Activated CD4-positive, alpha-beta T cell treated with anti-CD3 and anti-CD28 coated beads for 48 hours (primary cell): ENCODE data around the gene DNAH2.
A peak's percentile ranks its signal among the peaks of the same experiment; 100 is the strongest.

ENCODE experiments used
- DNase-seq: peaks from one replicate; pipeline ENCODE4 v3.0.0-alpha.2; 2020

The DNAH2 gene, protein sequence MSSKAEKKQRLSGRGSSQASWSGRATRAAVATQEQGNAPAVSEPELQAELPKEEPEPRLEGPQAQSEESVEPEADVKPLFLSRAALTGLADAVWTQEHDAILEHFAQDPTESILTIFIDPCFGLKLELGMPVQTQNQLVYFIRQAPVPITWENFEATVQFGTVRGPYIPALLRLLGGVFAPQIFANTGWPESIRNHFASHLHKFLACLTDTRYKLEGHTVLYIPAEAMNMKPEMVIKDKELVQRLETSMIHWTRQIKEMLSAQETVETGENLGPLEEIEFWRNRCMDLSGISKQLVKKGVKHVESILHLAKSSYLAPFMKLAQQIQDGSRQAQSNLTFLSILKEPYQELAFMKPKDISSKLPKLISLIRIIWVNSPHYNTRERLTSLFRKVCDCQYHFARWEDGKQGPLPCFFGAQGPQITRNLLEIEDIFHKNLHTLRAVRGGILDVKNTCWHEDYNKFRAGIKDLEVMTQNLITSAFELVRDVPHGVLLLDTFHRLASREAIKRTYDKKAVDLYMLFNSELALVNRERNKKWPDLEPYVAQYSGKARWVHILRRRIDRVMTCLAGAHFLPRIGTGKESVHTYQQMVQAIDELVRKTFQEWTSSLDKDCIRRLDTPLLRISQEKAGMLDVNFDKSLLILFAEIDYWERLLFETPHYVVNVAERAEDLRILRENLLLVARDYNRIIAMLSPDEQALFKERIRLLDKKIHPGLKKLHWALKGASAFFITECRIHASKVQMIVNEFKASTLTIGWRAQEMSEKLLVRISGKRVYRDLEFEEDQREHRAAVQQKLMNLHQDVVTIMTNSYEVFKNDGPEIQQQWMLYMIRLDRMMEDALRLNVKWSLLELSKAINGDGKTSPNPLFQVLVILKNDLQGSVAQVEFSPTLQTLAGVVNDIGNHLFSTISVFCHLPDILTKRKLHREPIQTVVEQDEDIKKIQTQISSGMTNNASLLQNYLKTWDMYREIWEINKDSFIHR (N-terminal part only)

DNA sequence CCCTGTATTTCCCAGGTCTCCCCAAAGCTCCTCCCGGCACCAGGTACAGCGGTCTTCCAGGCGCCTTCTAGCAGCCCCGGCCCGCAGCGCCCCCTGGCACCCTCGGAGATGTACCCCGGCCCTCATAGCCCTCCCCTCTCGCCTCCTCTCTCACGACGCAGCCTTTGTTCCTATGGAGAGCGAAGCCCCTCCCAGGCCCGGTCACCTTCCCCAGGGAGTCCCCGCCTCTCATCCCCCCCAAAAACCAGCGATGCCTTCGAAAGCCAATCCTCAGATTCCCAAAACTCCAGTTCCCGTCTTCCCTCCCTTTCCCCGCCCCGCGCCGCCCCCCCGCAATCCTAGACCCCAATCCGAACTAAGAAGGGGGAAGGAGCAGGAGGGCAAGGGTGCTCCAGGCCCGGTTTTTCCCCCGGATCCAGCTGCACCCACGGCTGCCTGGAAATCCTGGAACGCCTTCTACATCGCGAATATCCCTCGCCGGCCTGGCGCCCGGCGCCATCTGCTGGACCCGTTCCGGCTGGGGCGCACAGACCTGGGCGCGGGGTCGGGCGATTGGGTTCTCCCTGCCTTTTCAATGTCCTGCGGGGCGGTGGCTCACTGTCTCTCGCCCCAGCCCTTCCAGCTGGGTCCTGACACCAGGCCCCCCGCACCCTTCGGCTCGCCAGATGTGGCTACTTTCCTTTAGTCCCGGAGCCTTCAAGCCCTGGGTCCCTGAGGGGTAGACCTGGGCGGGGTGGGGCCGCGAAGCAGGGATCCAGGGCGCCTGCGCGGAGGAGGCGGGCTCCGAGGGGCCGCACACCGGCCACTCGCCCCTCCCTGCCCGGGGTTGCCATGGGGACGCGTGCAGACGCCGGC is at the start of gene DNAH2:
DNAH2 (plus strand) TSS at position 844 of the 855 bp plus-strand sequence. CDS start 1,991 bp downstream, outside the sequence.
- DNase-seq = peak; percentile 61

DNA sequence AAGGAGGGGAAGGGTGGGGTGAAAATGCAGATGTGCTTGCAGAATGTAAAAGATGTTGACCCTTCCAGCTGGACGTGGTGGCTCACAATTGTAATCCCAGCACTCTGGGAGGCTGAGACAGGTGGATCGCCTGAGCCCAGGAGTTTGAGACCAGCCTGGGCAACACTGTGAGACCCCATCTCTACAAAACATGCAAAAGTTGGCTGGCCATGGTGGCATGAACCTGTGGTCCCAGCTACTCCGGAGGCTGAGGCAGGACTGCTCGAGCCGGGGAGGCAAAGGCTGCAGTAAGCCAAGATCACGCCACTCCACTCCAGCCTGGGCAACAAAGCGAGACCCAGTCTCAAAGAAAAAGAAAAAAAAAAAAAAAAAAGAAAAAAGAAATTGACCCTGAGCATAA is 49.1 kb upstream of the DNAH2 start:
- no peak for DNase-seq

DNA sequence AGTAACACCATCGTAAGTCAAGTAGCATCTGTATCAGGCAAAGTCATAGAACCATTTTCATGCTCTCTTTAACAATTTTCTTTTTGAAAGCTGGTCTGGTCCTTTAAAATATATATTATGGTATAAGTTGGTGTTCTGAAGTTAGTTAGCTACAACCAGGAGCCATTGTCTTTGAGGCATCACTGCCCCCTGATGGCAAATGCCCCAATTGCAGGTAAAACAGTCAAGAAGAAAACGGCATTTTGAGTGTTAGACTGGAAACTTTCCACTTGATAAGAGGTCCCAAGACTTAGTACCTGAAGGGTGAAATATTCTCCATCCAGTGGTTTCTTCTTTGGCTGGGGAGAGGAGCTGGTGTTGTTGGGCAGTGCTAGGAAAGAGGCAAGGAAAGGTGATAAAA is 44.3 kb upstream of the DNAH2 start:
- DNase-seq = peak; percentile 77

DNA sequence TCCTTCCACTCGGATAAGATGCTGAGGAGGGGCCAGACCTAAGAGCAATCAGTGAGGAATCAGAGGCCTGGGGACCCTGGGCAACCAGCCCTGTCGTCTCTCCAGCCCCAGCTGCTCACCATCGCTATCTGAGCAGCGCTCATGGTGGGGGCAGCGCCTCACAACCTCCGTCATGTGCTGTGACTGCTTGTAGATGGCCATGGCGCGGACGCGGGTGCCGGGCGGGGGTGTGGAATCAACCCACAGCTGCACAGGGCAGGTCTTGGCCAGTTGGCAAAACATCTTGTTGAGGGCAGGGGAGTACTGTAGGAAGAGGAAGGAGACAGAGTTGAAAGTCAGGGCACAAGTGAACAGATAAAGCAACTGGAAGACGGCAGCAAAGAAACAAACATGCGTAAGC is 42.6 kb upstream of the DNAH2 start:
- no peak for DNase-seq

DNA sequence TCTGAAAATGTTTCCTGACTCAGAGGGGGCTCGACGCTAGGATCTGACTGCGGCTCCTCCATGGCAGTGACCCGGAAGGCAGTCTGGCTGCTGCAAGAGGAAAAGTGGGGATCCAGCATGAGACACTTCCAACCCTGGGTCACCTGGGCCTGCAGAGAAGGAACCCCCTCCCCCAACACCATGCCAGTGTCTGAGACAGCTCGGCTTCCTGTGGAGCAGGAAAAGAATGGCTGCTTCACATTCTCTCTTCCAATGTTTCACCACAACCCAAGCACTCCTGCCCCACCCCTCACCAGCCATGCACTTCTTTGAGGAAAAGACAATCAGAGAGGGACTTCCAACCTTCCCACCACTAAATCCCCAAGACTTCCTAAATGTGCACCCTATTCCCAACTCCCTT is 41.0 kb upstream of the DNAH2 start:
- no peak for DNase-seq

DNA sequence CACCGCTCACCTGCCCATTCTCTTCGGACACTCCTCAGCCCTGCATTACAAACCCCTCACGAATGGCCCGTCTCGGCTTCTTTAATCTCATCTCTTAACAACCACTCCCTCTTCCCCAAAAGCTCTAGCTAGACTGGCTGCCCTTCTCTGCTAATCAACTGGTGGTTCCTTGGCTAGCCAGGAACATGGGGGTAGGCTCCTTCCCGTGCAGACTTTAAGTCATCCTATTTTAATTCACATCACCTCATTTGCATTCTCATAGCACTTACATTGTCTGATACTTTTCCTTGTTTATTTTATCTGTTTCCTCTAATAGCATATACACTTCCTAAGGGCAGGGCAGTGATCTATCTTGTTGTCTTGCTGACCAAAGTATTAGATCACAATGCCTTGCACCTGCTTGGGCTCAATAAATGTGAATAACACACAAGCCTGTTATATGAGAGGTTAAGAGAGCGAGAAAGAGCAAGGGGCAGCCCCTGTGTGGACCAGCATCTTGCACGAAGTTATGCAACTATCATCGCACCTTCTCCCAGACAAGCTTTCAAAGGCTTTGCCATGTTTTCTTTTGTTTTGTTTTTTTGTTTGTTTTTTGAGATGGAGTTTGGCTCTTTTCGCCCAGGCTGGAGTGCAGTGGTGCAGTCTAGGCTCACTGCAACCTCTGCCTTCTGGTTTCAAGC is 40.0 kb upstream of the DNAH2 start:
- DNase-seq = no peak

DNA sequence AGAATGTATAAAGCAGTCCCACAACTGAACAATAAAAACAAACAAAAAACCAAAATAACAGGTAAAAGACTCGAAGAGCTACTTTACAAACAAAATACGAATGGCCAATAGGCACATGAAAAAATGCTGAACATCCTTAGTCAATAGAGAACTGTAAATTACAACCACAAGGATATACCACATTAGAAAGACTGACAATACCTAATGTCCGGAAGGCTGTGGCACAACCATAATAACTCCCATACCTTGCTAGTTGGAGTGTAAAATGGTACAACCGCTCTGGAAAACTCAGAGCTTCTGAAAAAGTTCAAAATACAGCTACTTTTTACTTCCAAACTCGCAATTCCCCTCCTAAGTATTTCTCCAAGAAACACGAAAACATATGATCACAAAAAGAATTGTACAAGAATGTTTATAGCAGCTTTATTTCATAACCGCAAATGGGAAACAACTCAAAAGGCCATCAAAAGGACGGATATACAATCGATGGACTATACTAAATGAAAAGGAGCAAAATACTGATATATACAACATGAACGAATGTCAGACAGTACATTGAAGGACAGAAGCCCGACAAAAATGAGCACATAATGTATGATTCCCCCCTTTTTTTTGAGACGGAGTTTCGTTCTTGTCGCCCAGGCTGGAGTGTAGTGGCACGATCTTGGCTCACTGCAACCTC is 32.6 kb upstream of the DNAH2 start:
- no peak for DNase-seq

DNA sequence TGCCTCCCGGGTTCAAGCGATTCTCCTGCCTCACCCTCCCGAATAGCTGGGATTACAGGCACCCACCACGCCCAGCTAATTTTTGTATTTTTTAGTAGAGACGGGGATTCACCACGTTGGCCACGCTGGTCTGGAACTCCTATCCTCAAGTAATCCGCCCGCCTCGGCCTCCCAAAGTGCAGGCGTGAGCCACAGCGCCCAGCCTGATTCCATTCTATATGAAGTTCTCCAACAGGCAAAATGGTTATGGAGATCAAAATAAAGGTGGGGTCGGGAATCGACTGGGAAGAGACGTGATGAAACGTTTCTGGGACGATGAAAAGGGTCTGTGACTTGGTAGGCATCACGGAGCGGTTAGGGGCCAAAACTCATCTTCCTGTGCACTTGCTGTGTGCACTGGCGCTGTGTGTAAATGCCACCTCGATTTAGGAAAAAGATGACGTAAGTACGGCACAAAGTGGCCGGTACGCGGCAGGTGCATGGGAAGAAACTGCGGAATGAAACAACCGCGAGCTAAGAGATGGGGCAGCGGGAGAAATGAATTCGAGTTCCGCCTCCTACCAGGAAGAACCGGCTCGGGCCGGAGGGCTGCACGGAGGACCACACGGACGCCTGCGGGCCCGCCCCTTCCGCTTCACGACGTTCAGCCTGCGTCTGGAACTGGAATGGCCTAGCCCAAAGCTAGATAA is 31.9 kb upstream of the DNAH2 start:
- peak; percentile 94 for DNase-seq

DNA sequence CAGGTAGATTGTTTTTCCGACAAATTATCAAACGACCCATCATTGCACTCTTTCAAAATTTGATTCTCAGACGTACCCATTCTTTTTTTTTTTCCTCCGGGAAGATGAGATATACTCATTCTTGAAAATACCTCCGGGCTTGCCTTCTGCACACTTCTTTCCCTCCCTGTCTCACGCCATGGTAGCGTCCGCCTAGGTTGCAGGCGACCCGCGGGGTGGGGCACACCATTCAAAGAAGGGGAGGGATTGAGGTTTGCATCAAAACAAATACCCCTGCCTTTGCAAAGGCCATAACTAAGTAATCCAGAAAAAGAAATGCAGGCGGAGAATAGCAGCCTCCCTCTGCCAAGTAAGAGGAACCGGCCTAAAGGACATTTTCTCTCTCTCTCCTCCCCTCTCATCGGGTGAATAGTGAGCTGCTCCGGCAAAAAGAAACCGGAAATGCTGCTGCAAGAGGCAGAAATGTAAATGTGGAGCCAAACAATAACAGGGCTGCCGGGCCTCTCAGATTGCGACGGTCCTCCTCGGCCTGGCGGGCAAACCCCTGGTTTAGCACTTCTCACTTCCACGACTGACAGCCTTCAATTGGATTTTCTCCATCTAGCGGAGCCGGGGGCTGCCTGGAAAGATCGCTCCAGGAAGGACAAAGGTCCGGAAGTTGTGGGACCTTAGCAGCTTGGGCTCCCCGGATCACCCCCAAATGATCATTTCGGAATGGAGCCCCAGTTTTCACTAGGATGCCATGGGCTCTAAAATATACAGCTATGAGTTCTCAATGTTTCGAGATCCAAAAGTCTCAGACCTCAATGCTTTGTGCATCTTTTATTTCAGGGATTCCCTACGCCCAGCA is 31.1 kb upstream of the DNAH2 start:
- DNase-seq = peak; percentile 84

DNA sequence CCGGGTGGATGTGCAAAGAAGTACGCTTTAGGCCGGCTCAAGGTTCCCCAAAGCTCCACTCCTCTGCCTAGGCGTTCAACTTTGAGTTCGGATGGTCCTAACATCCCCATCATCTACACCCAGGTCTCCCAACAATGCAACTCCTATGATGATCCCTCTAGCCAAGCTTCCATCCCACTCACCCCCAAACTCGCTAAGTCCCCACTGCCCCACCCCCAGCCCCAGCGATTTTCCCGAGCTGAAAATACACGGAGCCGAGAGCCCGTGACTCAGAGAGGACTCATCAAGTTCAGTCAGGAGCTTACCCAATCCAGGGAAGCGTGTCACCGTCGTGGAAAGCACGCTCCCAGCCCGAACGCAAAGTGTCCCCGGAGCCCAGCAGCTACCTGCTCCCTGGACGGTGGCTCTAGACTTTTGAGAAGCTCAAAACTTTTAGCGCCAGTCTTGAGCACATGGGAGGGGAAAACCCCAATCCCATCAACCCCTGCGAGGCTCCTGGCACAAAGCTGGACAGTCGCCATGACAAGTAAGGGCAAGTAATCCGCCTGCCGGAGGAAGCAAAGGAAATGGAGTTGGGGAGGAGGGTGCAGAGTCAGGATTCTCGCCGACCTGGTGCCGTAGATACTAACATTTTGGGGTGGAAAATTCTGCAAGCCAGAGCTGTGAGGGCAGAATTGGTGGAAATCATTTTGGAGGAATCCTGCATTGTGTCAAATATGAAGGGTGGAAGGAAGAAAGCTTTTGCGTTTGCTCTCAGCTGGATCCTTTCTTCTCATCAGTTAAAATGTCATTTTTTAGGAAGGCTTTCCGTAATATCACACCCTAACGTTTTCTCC is 30.3 kb upstream of the DNAH2 start, which contains the start of gene TP53:
TP53 (minus strand) TSS at position 419 of the 836 bp plus-strand sequence. CDS start 10,896 bp downstream, outside the sequence.
- DNase-seq = peak; percentile 92

DNA sequence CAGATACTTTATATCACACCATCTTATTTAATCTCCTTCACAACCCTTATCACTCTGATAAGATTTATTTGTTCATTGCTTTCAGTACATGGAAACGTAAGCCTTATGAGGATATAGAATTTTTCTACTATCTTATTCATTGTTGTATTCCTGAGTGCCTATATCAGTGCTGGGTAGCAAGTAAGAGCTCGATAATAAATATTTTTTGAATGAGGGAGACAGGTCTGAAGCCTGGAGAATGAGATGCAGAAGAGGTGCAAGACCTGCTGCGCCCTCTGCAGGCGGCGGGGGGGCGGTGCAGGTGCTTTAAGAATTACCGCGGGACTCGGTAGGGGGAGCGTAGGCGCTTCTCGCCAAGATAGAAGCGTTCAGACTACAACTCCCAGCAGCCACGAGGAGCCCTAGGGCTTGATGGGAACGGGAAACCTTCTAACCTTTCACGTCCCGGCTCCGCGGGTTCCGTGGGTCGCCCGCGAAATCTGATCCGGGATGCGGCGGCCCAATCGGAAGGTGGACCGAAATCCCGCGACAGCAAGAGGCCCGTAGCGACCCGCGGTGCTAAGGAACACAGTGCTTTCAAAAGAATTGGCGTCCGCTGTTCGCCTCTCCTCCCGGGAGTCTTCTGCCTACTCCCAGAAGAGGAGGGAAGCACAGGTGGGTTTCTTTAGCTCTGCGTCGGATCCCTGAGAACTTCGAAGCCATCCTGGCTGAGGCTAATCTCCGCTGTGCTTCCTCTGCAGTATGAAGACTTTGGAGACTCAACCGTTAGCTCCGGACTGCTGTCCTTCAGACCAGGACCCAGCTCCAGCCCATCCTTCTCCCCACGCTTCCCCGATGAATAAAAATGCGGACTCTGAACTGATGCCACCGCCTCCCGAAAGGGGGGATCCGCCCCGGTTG is 29.4 kb upstream of the DNAH2 start, which contains the start of gene WRAP53:
WRAP53 (plus strand) TSS at position 570 of the 900 bp plus-strand sequence; CDS start at position 742, 172 bp downstream.
- peak; percentile 97 for DNase-seq

DNA sequence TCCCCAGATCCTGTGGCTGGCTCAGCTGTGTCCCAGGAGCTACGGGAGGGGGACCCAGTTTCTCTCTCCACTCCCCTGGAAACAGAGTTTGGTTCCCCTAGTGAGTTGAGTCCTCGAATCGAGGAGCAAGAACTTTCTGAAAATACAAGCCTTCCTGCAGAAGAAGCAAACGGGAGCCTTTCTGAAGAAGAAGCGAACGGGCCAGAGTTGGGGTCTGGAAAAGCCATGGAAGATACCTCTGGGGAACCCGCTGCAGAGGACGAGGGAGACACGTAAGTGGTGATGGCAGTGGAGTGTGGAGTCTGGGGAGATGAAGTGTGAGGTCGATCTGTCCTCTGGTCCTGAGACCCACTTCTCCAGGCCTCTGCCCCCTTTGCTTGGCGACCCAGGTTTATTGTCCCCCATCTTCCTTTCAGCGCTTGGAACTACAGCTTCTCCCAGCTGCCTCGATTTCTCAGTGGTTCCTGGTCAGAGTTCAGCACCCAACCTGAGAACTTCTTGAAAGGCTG is 28.7 kb upstream of the DNAH2 start:
- no peak for DNase-seq

DNA sequence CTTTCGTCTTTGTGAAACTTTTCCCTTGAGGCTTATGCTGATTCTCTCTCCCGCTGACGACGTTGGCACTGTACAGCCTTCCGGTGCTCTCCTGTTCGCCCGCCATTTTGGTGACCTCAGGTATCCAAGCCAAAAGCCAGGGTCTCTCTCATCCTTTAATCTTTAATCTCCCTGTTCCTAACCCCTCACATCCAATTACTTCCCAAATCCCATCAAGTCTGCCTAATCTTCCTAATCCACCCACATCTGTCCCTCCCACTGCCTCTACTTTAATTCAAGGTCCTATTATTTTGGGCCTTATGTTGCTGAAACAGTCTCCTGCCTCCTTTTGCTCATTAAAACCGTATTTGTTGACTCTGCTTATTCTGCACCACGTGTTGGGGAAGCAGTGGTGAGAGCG is 22.0 kb upstream of the DNAH2 start:
- no peak for DNase-seq

DNA sequence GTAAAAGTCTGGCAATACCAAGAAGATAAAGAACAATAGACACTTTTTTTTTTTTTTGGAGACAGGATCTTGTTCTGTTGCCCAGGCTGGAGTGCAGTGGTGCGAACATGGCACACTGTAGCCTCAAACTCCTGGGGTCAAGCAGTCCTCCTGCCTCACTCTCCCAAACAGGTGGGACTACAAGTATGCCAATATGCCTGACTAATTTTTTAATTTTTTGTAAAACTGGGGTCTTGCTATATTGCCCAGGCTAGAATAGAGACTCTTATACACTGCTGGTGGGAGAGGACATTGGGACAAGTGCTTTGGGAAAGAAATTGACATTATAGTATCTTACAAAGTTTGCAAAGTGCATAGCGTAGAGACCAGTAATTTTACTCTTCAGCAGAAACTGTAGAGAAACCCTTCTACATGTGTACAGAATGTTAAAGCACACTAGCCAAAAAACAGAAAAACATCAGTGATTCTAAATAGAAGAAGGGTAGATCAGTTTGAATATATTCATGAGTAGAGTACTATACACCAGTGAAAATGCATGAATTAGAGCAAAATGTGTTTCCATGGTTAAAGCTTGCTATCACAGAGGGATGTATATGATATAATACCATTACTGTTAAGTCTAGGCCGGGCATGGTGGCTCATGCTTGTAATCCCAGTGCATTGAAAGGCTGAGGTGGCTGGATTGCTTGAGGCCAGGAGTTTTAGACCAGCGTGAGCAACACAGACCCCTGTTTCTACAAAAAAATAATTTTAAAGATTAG is 19.5 kb upstream of the DNAH2 start:
- no peak for DNase-seq

DNA sequence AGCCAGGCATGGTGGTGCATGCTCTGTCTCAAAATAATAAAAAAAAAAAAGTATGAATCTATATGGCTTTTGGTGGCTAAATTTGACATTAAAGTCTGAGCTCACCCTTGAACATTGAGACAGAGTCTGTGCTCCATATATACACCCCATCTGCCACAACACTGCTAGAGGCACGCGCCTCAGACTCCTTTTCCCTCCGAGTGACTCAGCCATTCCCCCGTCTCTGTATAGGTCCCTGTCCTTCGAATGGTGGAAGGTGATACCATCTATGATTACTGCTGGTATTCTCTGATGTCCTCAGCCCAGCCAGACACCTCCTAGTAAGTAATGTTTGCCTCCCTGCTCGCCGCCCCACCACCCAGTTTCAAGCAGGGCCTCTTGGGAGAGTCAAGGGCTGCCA is 17.0 kb upstream of the DNAH2 start:
- DNase-seq = no peak

DNA sequence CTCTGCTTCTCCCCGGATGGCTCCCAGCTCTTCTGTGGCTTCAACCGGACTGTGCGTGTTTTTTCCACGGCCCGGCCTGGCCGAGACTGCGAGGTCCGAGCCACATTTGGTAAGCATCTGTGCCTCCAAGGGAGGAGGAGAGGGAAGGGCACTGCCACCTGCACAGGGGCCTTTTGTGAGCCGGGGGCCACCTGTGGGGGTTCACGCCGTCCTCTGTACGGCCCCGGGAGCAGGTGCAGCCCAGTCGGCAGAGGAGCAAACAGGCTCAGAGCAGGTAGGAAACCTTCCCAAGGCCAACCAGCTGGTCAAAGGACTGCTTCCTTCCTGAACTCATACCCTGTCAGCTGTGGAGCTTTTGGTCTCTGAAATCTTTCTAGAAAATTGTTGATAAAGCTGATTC is 15.9 kb upstream of the DNAH2 start:
- no peak for DNase-seq

DNA sequence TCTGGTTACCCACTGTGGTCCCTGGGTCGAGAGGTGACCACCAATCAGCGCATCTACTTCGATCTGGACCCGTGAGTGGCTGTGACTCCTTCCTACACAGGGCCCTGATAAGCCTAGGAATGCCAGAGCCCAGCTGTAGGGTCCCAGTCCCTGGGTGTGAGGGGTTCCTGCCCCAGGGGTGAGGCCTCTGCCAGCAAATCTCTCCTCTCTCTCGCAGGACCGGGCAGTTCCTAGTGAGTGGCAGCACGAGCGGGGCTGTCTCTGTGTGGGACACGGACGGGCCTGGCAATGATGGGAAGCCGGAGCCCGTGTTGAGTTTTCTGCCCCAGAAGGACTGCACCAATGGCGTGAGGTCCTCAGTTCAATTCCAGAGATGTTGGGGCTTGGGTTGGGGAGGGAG is 14.8 kb upstream of the DNAH2 start:
- DNase-seq = no peak
